HepG2 (cell line): ENCODE measurements around the gene TUT7. TPM values are rescaled to one million over a fixed set of nuclear protein-coding genes. Genes with fewer than 3 reads are reported as not detected.

Experiments
- ARNT2 ChIP-seq: sonication (generic); formaldehyde crosslinking; IDR thresholded peaks from 2 replicates; pipeline ENCODE4 v1.8.0; 2022; ENCODE audit warnings: mild to moderate bottlenecking, low read depth, missing genetic modification reagents, moderate library complexity
- ATAD3A ChIP-seq: sonication (generic); formaldehyde crosslinking; IDR thresholded peaks from 2 replicates; pipeline ENCODE4 v1.4.0; 2020; ENCODE audit warnings: missing genetic modification reagents
- EHMT2 ChIP-seq: fragments of 200-600 bp; sonication (generic); IDR thresholded peaks from 2 replicates; pipeline ENCODE4 v1.7.0; 2017; ENCODE audit warnings: antibody characterized with exemption, low read depth, low read length, borderline replicate concordance
- GTF2F1 ChIP-seq: fragments of 150-350 bp; IDR thresholded peaks from 2 replicates; pipeline ENCODE4 v1.6.1; 2014; ENCODE audit warnings: low read length
- HMG20B ChIP-seq: conservative IDR thresholded peaks from 2 replicates; pipeline ENCODE4 v1.6.1; 2016; ENCODE audit warnings: missing genetic modification reagents, missing compliant biosample characterization
- HNRNPH1 ChIP-seq: fragments of 200-400 bp; formaldehyde crosslinking; optimal IDR thresholded peaks from 2 replicates; pipeline ENCODE3; 2017; ENCODE audit warnings: mild to moderate bottlenecking, low read depth, low read length
- MZF1 ChIP-seq: sonication (generic); formaldehyde crosslinking; IDR thresholded peaks from 2 replicates; pipeline ENCODE4 v1.8.1; 2023; ENCODE audit warnings: mild to moderate bottlenecking, missing genetic modification reagents, borderline replicate concordance
- NFE2L2 ChIP-seq: fragments of 150-350 bp; IDR thresholded peaks from 2 replicates; pipeline ENCODE4 v1.6.1; 2014; ENCODE audit warnings: low read length
- NFYB ChIP-seq: sonication (generic); formaldehyde crosslinking; IDR thresholded peaks from 2 replicates; pipeline ENCODE4 v1.4.0; 2020; ENCODE audit warnings: missing genetic modification reagents
- NFYC ChIP-seq: IDR thresholded peaks from 2 replicates; pipeline ENCODE4 v1.6.1; 2016; ENCODE audit warnings: missing genetic modification reagents, missing compliant biosample characterization
- POGK ChIP-seq: sonication (generic); formaldehyde crosslinking; conservative IDR thresholded peaks from 2 replicates; pipeline ENCODE4 v1.8.0; 2022; ENCODE audit warnings: mild to moderate bottlenecking, moderate library complexity, missing genetic modification reagents
- RFXAP ChIP-seq: sonication (generic); formaldehyde crosslinking; IDR thresholded peaks from 2 replicates; pipeline ENCODE4 v1.4.0; 2020; ENCODE audit warnings: missing genetic modification reagents, borderline replicate concordance
- SIX4 ChIP-seq: sonication (generic); formaldehyde crosslinking; IDR thresholded peaks from 2 replicates; pipeline ENCODE4 v1.4.0; 2020; ENCODE audit warnings: missing genetic modification reagents
- ZFP41 ChIP-seq: sonication (generic); formaldehyde crosslinking; IDR thresholded peaks from 2 replicates; pipeline ENCODE4 v1.4.0; 2020; ENCODE audit warnings: mild to moderate bottlenecking, missing genetic modification reagents, borderline replicate concordance
- ZMYM3 ChIP-seq: sonication (generic); formaldehyde crosslinking; IDR thresholded peaks from 2 replicates; pipeline ENCODE4 v1.5.1; 2020; ENCODE audit warnings: mild to moderate bottlenecking, missing genetic modification reagents
- ZNF12 ChIP-seq: sonication (generic); formaldehyde crosslinking; IDR thresholded peaks from 2 replicates; pipeline ENCODE4 v1.5.0; 2020; ENCODE audit warnings: missing genetic modification reagents
- ZNF276 ChIP-seq: sonication (generic); formaldehyde crosslinking; IDR thresholded peaks from 2 replicates; pipeline ENCODE4 v1.4.0; 2020; ENCODE audit warnings: mild to moderate bottlenecking, low read depth, missing genetic modification reagents
- ZNF644 ChIP-seq: IDR thresholded peaks from 2 replicates; pipeline ENCODE4 v1.6.1; 2016; ENCODE audit warnings: low read depth
- ZNF792 ChIP-seq: IDR thresholded peaks from 2 replicates; pipeline ENCODE4 v1.6.1; 2016
- polyA plus RNA-seq, 8 experiments: library from polyadenylated mRNA; depleted of rRNA in 3 of 8; stranded (reverse) in 7 of 8; unstranded in 1 of 8; fragments of >200 nt; fragmentation: Illumina TruSeq in 4 of 8; extraction: Trizol in 4 of 8; gene quantifications; 2 replicates each; pipeline versions ENCODE4 v1.2.1 to v1.2.3, GENCODE V29; 2011 to 2016; ENCODE audit warnings: low read depth in 4 of 8, missing spikeins in 1 of 8, mixed read lengths in 1 of 8; ENCODE audit not compliant: insufficient read depth in 1 of 8
- total RNA-seq, 5 experiments: library from RNA; depleted of rRNA; stranded (reverse); fragments of >200 nt; fragmentation: Illumina TruSeq; extraction: Trizol; gene quantifications; 2 replicates each; pipeline ENCODE4 v1.2.3, GENCODE V29; 2016; ENCODE audit warnings: low read depth in 1 of 5
- TF ChIP-seq, protein P1 (sequence below): IDR thresholded peaks from 2 replicates; pipeline ENCODE4 v1.6.1; 2016; ENCODE audit warnings: mild to moderate bottlenecking, missing biosample characterization, missing genetic modification reagents
- TF ChIP-seq, protein P2 (sequence below): sonication (generic); formaldehyde crosslinking; IDR thresholded peaks from 2 replicates; pipeline ENCODE4 v1.5.1; 2020; ENCODE audit warnings: mild to moderate bottlenecking, missing genetic modification reagents, moderate library complexity
- TF ChIP-seq, protein P3 (sequence below): sonication (generic); formaldehyde crosslinking; IDR thresholded peaks from 2 replicates; pipeline ENCODE4 v1.5.0; 2020; ENCODE audit warnings: missing genetic modification reagents, mild to moderate bottlenecking, borderline replicate concordance
- TF ChIP-seq, protein P4 (sequence below): sonication (generic); formaldehyde crosslinking; IDR thresholded peaks from 2 replicates; pipeline ENCODE4 v1.9.0; 2021; ENCODE audit warnings: missing genetic modification reagents, mild to moderate bottlenecking, borderline replicate concordance

The TUT7 gene
- total and polyA plus RNA-seq, 2 of the 13 experiments (the other 11 are each of a cell fraction or from before 2014, with no cell fraction given), result 12.0 to 19.4 TPM

- no peak for TF ChIP-seq GTF2F1
- TF ChIP-seq ZFP41 (CRISPR knock-in tag), result no peak
- TF ChIP-seq ZNF12, result no peak
- TF ChIP-seq, protein P1, sequence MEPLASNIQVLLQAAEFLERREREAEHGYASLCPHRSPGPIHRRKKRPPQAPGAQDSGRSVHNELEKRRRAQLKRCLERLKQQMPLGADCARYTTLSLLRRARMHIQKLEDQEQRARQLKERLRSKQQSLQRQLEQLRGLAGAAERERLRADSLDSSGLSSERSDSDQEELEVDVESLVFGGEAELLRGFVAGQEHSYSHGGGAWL, result no peak
- TF ChIP-seq RFXAP (CRISPR knock-in tag), result no peak
- TF ChIP-seq ZNF276 (CRISPR knock-in tag), result no peak
- TF ChIP-seq, protein P2, sequence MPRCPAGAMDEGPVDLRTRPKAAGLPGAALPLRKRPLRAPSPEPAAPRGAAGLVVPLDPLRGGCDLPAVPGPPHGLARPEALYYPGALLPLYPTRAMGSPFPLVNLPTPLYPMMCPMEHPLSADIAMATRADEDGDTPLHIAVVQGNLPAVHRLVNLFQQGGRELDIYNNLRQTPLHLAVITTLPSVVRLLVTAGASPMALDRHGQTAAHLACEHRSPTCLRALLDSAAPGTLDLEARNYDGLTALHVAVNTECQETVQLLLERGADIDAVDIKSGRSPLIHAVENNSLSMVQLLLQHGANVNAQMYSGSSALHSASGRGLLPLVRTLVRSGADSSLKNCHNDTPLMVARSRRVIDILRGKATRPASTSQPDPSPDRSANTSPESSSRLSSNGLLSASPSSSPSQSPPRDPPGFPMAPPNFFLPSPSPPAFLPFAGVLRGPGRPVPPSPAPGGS (CRISPR knock-in tag), result no peak
- no peak for TF ChIP-seq POGK (CRISPR knock-in tag)
- TF ChIP-seq NFYC (CRISPR knock-in tag), result no peak
- TF ChIP-seq HMG20B (CRISPR knock-in tag), result peak; percentile 59; the same call in 1 of the 2 replicates
- TF ChIP-seq NFYB, result no peak
- TF ChIP-seq ATAD3A (CRISPR knock-in tag), result no peak
- TF ChIP-seq ZNF644 (CRISPR knock-in tag), result peak; percentile 86
- TF ChIP-seq NFE2L2, result no peak
- TF ChIP-seq HNRNPH1, result no peak
- peak; percentile 73; the same call in 1 of the 2 replicates for TF ChIP-seq ZNF792 (CRISPR knock-in tag)
- no peak for TF ChIP-seq ARNT2 (CRISPR knock-in tag)
- TF ChIP-seq, protein P3, sequence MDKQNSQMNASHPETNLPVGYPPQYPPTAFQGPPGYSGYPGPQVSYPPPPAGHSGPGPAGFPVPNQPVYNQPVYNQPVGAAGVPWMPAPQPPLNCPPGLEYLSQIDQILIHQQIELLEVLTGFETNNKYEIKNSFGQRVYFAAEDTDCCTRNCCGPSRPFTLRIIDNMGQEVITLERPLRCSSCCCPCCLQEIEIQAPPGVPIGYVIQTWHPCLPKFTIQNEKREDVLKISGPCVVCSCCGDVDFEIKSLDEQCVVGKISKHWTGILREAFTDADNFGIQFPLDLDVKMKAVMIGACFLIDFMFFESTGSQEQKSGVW (CRISPR knock-in tag), result no peak
- TF ChIP-seq, protein P4, sequence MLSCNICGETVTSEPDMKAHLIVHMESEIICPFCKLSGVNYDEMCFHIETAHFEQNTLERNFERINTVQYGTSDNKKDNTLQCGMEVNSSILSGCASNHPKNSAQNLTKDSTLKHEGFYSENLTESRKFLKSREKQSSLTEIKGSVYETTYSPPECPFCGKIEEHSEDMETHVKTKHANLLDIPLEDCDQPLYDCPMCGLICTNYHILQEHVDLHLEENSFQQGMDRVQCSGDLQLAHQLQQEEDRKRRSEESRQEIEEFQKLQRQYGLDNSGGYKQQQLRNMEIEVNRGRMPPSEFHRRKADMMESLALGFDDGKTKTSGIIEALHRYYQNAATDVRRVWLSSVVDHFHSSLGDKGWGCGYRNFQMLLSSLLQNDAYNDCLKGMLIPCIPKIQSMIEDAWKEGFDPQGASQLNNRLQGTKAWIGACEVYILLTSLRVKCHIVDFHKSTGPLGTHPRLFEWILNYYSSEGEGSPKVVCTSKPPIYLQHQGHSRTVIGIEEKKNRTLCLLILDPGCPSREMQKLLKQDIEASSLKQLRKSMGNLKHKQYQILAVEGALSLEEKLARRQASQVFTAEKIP (CRISPR knock-in tag), result no peak
- peak; percentile 76; the same call in 1 of the 2 replicates for TF ChIP-seq EHMT2
- 0 out of 2 replicates have a peak, but pooled peaks have one; percentile 61 for TF ChIP-seq SIX4 (CRISPR knock-in tag)
- no peak for TF ChIP-seq ZMYM3 (CRISPR knock-in tag)
- no peak for TF ChIP-seq MZF1 (CRISPR knock-in tag)
Measured at GRCh38 chr9:86336058-86336457, 18.2 kb downstream of the TUT7 start (continued).
